ENCODE data around the gene OTUD3.

DNA sequence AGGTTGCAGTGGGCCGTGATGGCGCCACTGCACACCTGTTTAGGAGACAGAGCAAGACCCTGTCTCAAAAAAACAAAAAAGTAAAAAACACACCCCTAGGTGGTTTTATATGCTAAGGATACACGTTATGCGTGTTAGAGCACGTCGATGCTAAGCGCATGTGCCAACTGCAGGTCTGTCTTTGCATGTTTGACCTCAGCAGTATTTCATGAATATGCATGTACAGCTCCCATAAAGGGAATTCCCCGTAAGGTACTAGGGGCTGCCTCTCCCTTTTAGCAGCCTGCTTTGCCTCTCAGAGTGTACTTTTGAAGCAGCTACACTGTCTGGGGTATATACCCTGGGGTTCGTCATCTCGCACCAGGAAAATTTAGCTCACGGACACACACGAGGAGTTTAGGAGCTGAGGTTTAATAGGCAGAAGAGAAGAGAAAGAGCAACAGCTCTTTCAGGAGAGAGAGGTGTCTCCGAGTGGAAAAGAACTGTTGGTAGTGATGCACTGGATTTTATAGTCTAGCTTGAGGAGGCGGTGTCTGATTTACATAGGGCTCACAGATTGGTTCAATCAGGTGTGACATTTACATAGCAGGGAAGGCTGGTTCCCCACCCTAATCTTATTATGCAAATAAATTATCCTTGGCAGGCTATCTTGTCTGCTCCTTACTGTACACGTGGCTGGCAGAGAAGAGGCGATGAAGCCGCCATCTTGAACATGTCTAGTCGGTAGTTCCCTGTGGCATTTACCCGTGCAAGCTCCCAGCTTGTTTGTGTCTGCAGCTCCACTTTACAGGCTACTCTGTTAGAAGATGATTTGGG, 4.2 kb upstream of the OTUD3 start:
- TF ChIP-seq, protein P1, sequence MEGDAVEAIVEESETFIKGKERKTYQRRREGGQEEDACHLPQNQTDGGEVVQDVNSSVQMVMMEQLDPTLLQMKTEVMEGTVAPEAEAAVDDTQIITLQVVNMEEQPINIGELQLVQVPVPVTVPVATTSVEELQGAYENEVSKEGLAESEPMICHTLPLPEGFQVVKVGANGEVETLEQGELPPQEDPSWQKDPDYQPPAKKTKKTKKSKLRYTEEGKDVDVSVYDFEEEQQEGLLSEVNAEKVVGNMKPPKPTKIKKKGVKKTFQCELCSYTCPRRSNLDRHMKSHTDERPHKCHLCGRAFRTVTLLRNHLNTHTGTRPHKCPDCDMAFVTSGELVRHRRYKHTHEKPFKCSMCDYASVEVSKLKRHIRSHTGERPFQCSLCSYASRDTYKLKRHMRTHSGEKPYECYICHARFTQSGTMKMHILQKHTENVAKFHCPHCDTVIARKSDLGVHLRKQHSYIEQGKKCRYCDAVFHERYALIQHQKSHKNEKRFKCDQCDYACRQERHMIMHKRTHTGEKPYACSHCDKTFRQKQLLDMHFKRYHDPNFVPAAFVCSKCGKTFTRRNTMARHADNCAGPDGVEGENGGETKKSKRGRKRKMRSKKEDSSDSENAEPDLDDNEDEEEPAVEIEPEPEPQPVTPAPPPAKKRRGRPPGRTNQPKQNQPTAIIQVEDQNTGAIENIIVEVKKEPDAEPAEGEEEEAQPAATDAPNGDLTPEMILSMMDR (IDR thresholded peaks at IDR 0.05): no peak
- TF ChIP-seq ZFX (IDR thresholded peaks at IDR 0.05; ENCODE audit: borderline replicate concordance): no peak

Measured in 22Rv1 (cell line).